ENCODE results near the gene OSBPL7.
A peak's percentile ranks its signal among the peaks of the same experiment; 100 is the strongest.

Gene OSBPL7

DNA sequence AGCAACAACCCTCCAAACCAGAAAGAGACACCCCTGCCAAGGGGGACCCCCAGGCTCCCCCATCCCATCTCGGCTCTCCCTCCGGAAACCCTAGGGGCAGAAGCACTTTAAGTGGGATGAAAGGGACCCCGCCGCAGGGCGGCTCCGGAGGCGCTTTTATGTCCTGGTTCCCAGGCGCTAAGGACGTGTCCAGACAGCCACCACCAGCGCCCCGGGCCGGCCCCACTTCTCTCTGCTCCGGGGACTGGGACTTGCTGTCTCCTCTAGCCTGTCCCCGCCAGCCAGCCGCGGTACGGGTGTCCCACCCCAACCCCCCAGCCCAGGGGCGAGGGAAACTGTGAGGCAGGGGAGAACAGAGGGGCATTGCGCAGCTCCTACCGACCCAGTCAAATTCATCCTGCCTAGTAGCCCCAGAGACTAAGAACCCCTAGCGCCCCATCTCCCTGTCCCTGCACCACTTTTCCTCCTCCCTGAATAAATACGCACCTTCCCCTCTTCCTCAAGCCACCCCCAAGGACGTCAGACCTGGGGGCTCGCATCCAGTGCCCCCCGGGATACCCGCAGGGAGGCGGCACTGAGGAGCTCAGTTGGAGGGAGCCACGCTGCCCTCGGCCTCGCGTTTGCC is 25.2 kb upstream of the OSBPL7 start:
- no peak for DNase-seq

GRCh38 chr17:47845716-47846075 is 24.1 kb upstream of the OSBPL7 start:
- no peak for DNase-seq

GRCh38 chr17:47844814-47845715 is 23.5 kb upstream of the OSBPL7 start:
- DNase-seq, result no peak

GRCh38 chr17:47844227-47844626 is 22.6 kb upstream of the OSBPL7 start:
- no peak for DNase-seq

- DNase-seq, result no peak
Observed at GRCh38 chr17:47843391-47843730, 21.8 kb upstream of the OSBPL7 start.

GRCh38 chr17:47841488-47842291 is 20.1 kb upstream of the OSBPL7 start:
- DNase-seq, result no peak

DNA sequence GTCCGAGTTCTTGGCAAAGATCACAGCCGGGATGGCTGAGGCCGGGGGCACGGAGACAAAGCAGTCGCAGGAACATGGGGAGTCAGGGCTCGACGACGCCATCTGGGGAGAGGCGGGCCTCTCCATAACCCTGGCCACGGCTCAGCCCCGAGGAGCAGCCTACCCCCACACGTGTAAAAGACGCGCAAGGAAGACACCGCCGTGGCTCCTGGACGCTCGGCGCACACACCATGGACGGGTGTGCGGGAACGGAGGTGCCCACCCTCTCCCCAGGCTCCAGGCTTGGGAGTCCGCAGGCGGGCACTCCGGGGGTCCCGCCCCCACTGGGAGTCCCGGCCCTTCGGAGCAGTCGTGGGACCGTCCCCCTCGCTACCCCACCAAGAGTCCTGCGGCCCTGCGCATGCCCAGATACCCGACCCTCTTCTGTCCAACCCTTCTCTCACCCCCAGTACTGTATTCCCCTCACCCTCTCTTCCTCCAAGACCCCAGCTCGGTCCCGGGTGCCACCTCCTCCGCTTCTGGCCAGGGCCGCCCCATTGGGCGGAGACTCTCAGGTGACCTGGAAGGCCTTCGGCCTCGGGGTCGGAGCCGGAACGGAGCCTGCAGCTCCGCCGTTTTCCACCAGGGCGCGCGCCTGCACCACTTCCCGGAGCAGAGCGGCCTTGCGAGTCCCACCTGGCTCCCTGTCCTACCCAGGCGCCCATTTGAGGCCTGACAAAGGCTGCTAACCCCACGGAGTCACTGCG is 19.3 kb upstream of the OSBPL7 start, which contains the start of gene SCRN2:
SCRN2 (minus strand) TSS at position 532 of the 746 bp plus-strand sequence; CDS start at position 102, 430 bp downstream.
- DNase-seq, result peak; percentile 93

GRCh38 chr17:47840001-47840741 is 18.6 kb upstream of the OSBPL7 start:
- DNase-seq, result no peak

DNA sequence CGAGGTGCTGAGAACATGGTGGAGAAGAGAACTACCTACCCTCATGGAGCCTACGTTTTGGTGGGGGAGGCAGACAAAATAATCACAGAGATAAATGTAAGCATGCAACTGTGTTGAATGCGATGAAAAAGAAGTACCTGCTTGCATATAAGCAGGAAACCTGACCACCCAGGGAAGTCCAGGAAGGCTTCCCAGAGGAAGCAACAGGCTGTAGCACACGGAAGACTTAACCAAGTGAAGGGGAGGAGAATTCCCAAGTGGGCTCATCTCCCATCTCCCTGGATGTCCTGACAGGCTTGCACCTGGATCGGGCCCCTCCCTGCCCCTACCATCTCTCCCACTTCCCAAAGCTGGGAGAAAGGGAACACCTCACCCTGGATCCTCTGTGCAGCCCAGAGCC is 17.5 kb upstream of the OSBPL7 start:
- DNase-seq, result no peak

DNA sequence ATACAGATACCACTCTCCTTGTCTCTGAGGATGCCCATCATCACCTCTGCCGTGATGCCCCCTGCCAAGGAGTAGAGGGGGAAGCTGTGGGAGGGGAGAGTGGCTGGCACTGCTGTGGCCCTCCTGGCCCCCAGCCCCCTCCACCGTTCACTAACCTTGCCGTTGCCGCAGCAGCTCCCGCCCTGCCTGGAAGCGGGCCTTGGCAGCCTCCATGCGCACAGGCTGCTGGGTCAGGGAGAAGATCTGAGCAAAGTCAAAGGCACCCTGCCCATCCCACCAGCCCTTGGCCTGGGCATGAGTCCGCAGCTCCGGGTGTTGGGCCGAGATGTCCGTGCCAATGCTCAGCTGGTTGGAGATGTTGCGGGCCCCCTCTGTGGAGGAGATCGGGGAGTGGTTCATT is 17.0 kb upstream of the OSBPL7 start:
- no peak for DNase-seq

DNA sequence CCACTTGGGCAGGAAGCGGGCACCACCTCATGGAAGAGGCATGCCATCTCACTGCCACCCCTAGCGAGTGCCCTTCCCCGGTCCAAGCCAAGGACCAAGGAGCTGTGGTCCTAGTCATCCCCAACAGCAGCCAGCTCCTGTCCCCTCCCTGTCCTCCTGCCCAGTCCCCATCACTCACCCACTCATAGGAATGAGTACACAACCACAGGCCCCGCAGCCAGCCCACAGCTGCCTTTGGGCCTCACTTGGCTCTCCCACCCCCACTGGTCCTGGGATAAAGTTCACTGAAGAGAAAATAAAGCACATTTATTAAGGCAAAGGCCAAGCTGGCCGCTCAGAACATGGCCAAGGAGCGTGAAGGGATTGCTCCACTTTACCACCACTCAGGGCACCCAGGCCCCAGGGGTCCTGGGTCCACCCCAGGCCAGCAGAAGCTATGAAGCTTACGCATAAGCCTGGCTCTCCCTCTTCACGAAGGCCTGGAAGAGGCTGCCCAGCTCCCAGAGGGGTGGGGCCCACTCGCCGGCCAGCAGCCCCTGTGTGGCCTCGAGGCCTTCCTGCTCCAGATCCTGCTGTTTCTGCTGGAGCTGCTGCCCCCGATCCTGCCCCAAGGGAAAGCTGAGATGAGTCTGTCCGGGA is 15.9 kb upstream of the OSBPL7 start:
- DNase-seq, result no peak

DNA sequence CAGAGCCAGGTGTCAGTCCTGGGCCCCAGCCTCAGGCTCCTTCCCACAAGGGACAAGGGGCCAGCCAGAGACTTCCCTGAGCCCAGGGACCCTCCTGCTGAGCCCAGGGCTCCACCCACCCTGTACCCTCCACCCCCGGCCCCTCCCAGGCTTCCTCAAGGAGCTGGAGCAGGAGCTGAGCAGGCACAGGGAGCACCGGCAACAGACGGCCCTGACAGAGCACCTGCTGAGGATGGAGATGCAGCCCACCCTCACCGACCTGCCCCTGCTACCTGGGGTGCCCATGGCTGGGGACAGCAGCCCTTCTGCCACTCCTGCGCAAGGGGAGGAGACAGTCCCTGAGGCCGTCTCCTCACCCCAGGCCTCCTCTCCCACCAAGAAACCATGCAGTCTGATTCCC is 15.0 kb upstream of the OSBPL7 start:
- DNase-seq, result no peak

- DNase-seq, result no peak
Observed at GRCh38 chr17:47834756-47835155, 13.2 kb upstream of the OSBPL7 start.

DNA sequence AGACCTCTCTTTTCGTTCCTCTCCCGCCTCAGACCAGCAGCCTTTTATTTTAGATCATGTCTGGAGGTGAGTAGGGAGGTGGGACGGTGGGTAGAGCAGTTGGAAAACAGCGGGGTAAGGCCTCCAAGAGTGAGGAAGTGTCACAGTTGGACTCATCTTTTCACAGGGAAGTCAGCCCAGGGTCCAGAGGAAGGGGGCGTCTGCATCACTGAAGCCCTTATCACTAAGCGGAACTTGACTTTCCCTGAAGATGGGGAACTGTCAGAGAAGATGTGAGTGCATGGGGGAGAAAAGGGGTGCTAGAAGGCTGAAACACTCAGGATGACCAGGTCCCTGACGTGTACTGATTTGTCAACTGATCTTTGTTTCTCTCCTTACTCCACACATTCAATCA is 10.3 kb upstream of the OSBPL7 start:
- DNase-seq, result no peak

GRCh38 chr17:47831003-47831933 is 9.7 kb upstream of the OSBPL7 start, which contains the start of the genes LRRC46 and MRPL10:
Gene LRRC46 (plus strand): TSS chr17:47831670. CDS start chr17:47831990, 320 bp downstream.
Gene MRPL10 (minus strand): TSS chr17:47831541. CDS start chr17:47831511, 30 bp downstream.
- peak; percentile 94 to 95 for DNase-seq

DNA sequence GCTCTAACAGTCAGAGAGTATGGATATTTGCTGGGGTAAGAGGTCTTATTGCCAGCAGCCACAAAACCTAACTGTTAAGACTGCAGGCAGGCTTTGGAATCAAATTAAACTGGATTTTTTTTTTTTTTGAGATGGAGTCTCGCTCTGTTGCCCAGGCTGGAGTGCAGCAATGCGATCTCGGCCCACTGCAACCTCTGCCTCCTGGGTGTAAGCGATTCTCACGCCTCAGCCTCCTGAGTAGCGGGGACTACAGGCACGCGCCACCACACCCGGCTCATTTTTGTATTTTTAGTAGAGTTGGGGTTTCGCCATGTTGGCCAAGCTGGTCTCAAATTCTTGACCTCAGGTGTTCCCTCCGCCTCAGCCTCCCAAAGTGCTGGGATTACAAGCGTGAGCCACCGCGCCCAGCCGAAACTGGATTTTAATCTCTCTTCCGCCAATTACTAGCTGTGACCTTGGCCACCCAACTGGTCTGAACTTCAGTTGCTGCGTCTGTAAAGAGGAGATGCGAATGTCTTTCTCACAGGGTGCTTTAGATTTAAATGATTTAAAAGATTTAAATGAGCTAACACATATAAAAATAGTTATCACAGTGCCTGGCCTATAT is 8.9 kb upstream of the OSBPL7 start:
- DNase-seq, result no peak

- no peak for DNase-seq
Observed at GRCh38 chr17:47829870-47830269, 8.3 kb upstream of the OSBPL7 start.

- DNase-seq, result no peak
Observed at GRCh38 chr17:47823519-47823918, 1.9 kb upstream of the OSBPL7 start.

GRCh38 chr17:47822785-47823184 is 1.2 kb upstream of the OSBPL7 start:
- DNase-seq, result no peak

DNA sequence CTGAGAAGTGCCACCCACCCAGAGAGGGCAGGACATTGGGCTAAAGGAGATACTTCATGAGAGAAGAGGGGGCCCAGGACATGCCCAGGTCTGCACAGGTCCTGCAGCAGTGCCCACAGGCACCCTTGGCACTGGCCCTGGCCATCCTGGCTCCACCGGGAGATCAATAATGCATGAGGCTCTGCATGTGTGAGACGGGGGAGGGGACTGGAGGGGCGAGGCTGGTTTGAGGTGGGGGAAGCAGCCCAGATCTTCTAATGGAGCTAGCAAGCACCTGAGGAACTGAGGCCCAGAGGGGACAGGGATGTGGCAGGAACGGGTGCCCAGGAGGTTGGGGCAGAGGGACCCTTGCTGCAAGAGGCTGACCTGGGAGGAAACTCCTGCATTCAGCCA is 567 bp downstream of the OSBPL7 start:
- DNase-seq, result no peak
